Fibroblast of skin of right biceps (primary cell): ENCODE data around the gene CYSTM1.

Experiments used
- DNase-seq: peaks from one replicate; pipeline ENCODE4 v3.0.0-alpha.2; 2013

Gene CYSTM1

GRCh38 chr5:140239939-140240700 is 65.1 kb downstream of the CYSTM1 start:
- DNase-seq: peak; percentile 59

DNA sequence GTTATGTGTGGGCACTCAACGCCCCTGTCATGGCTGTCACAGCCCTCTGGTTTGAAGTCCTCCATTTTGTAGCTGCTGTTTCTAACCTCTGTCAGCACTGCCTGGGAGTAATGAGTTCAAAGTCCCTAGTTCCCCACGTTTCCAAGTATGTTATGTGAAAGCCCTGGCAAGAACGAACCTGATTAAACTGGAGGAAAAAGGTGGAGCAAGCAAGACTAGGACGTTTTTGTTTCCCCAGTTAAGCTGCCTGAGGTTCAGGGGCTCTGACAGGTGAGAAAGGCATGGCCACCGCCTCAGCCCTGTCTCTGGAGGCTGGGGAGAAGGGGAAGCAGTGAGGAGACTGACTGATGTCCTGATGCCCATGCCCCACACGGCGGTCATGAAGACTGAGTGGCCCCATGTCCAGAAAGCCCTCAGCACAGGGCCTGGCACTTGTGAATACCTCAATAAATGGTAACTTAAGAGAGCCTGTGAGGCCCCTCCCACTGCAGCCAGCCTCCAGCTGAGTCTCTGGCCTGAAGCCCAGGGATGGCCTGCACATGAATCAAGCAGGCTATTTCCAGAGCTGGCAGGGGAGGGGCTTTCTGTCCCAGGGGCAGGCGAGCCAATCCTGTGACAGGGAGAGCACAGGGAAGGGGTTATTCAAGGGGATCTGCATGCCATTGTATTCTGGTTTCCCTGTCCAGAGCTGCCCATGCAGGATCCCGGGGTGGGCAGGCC is 66.2 kb downstream of the CYSTM1 start:
- peak; percentile 93 for DNase-seq

DNA sequence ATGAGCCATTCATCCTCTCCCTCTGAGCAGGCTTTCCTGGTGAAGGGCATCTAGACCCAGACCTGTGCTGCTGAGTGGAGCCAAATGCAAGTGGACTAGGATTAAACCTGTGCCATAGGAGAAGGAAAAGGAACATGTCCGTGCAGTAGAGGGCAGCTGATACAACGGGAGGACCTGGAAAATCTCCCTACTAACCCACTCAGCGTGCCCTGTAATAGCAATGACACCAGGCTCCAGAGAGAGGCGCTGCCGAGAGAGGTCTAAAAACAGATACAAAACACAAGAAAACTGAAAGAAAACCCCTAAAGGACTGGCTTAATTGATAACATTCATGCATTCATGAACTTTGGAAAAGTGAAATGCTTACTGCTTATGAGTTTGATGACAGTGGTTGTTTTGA is 67.1 kb downstream of the CYSTM1 start:
- DNase-seq: peak; percentile 26

GRCh38 chr5:140242890-140243585 is 68.0 kb downstream of the CYSTM1 start:
- DNase-seq: no peak

DNA sequence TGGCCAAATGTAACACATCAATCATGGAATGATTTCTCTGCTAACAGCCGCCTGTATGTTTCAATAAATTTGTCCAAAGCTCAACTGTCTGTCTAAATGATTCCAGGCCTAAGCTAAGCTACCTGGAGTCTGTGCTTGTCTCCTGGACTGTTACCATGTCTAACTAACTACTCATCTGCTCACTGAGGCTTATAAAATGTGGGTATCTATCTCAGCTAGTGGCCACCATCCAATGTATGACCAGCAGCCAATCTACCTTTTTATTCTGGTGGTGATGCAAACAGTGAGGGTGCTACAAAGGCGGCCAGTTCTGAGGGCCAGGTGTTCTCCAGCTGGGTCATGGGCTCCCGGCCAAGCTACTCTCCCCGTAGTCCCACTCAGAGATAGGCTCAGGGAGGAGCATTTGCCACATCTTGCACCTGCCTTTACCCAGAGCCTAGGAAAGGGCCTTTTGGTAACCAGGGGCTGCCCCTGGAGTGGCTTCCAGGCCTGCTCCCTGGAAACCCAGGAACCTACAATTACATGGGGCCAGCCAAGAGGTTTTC is 68.8 kb downstream of the CYSTM1 start:
- DNase-seq: no peak

- DNase-seq: peak; percentile 87
Measured at GRCh38 chr5:140244525-140245025, 69.6 kb downstream of the CYSTM1 start.

DNA sequence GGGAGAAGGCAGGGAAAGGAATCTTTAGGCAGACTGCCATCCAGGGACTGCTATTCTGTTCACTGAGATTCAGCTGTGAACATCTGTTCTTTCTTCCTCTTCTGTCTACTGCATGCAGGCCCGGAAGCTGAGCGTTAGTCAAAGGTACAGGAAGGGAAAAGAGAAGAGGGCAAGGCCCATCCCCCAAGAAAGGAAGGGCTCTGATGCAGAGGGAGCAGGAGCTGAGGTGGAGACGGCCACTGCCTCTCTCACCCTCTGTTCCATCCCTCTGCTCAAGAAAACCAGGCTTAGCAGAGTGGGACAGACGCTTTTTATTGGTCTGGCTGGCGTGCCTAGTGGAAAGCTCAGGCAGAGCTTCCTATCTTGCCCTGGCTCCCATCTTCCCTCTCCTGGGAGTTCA is 70.4 kb downstream of the CYSTM1 start:
- DNase-seq: peak; percentile 53

- DNase-seq: no peak
Measured at GRCh38 chr5:140245926-140246325, 70.9 kb downstream of the CYSTM1 start.

DNA sequence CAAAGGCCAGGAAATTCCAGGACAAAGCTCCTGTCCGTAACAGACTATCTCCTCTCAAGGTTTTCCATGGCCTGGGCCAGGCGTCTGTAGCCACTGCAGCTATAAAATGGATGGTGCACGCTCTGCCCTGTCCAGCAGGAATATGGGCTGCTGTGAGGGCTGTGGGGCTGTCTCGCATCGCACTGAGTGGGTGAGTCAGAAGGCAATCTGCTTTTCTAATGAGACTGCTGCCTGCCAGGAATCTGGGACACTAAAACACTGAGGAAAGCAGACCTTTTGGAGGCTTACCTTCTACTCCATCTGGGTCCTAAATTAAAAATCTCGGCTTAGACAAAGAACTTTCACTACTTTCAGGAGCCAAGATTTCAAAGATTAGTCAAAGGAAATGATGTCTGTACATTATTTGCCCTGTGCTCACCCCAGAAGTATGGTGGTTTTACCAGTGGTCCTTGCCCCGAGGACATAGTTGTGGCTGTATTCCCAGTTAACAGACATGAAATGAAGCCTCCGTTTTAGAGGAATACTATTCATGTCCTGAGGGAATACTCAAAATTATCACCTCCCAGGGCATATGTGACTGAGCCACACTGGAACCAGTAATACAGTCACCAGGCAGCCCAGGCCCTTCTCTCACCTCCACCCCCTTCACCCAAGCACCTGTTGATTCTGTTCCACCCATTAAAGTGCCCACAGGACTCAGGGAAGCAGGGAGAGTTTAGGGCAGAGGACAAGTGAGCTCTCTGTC is 71.6 kb downstream of the CYSTM1 start:
- DNase-seq: peak; percentile 79

- DNase-seq: no peak
Measured at GRCh38 chr5:140248414-140248813, 73.4 kb downstream of the CYSTM1 start.

GRCh38 chr5:140249536-140249935 is 74.5 kb downstream of the CYSTM1 start:
- DNase-seq: no peak

- DNase-seq: no peak
Measured at GRCh38 chr5:140250386-140250785, 75.4 kb downstream of the CYSTM1 start.

DNA sequence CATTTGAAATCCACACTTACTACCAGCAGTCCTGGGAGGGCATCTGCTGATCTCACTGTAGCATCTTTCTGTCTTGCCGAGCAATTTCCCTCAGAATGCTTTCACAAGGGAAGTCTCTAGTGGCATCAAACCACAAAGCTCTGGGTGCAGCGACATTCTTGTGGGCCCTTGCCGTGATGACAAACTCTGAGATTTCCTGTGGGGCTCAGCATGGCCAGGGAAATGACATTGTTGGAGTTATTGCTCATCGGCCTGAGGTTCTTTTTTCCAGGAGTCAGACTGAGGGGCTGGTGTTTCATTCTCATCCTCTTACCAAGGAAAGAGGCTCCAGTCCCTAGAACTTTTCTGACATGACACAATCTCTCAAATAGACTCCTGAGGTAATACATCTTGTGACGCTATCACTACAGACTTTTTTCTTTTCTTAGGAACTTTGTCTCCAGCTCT is 76.6 kb downstream of the CYSTM1 start:
- peak; percentile 99 for DNase-seq

DNA sequence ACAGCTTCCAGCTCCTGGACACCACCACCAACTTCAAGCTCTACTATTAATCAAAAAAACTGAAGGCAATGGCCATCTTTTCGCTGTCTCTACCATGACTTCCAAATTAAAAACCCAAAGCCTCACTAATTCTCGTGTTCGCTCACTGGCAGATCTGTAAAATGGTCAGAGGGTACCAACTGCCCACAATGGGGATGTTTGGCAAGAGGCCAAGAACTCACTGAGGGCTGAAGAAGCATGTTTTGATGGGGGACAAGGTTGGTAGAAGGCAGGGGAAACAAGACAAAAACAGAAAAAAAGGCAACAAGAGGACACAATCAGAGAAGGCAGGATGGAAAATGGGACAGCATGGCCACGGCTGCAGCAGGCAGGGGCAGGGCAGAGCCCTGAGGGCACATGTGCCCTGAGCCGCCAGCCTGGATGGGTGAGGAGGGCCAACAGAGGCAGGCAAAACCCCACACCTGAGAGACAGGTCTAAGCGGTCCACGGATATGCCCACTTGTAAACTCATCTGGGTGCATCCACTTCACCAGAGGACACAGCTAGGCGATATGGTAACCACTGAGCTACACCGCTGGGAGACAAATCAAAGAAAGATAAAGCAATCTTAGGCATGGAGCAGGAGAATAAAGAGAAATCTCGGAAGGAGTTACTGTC is 77.6 kb downstream of the CYSTM1 start:
- no peak for DNase-seq

DNA sequence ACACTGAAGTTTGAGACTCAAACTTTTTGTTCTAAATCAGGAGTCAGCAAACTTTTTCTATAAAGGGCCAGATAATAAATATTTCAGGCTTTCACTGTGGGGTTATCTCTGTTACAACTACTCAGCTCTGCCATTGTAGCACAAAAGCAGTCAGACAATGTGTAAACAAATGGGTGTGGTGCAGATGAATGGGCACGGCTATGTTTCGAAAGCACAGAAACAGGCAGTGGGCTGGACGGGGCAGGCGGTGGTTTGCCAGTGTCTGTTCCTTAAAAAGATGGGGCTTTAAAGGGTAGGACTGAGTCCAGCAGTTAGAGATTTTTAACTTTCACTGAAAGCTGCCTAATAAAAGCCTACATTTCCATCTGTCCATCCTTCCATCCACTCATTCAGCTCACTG is 79.0 kb downstream of the CYSTM1 start:
- DNase-seq: no peak

DNA sequence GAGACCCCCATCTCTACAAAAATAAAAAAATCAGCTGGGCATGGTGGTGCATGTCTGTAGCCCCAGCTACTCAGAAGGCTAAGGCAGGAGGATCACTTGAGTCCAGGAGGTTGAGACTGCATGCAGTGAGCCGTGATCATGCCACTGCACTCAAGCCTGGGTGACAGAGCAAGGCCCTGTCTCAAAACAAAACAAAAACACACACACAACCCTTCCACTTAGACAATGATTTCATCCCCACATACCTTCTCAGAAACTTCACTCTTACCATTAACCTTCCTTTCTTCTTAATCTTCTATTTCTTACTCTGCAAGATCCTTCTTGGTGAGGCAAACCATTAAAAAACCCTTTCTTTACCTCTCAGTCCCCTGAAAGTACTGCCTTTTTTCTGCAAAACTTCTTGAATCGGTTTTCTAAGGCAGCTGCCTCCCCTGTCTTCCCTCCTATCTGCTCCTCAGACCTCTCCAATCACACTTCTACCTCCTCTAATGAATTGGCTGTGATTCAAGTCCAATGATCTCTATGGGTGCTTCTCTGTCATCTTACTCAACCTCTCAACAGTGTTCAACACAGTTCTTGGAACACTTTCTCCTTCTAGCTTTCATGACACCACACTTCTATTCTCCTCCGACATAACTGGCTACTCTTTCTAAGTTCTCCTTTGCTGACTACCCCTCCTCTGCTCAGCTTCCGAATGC is 80.6 kb downstream of the CYSTM1 start:
- no peak for DNase-seq

DNA sequence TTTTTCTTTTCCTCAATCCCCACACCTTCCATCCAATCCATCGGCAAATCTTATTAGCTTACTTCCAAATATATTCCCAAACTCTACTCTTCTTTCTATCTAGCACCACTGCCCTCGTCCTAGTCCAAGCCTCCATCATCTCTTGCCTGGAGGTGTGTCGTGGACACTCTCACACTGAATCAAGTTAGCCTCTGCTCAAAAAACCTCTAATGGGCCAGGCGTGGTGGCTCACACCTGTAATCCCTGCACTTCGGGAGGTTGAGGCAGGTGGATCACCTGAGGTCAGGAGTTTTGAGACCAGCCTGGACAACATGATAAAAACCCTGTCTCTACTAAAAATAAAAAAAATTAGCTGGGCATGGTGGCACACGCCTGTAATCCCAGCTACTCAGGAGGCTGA is 81.7 kb downstream of the CYSTM1 start:
- no peak for DNase-seq

DNA sequence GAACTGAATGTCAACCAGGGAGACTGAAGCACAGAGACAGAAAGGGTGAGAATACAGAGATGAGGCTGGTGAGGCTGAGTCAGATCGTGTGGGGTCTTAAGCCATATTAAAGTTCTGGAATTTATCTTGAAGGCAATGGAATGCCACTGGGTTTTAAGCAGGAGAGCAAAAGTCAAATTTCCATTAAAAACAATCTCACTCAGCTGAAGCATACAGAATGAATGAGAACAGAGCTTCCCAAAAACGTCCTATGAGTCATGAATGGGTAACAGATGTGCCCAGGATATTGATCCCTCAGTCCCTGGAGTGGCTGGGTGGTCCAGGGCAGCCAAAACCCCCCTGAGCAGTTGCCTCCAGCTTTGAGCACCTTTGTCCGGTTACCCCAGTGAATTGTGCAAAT is 83.0 kb downstream of the CYSTM1 start:
- peak; percentile 86 for DNase-seq

DNA sequence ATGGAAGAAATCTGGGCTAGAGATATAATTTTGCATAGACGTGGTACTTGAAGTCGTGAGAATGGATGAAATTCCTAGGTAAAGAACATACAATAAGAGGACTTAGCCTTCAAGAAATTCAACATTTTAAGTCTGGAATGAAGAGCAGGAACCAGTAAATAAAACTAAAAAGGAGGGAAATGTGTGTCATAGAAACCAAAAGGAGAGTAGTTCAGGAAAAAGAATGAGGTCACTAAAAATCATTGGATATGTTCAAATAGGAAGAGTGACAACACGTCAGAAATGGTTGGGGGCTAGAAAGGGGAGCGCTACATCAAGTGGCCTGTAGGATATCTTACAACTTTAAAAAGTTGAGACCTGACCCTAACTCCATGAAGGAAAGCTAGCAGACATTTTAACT is 83.9 kb downstream of the CYSTM1 start:
- no peak for DNase-seq

- DNase-seq: no peak
Measured at GRCh38 chr5:140259500-140259899, 84.5 kb downstream of the CYSTM1 start.

DNA sequence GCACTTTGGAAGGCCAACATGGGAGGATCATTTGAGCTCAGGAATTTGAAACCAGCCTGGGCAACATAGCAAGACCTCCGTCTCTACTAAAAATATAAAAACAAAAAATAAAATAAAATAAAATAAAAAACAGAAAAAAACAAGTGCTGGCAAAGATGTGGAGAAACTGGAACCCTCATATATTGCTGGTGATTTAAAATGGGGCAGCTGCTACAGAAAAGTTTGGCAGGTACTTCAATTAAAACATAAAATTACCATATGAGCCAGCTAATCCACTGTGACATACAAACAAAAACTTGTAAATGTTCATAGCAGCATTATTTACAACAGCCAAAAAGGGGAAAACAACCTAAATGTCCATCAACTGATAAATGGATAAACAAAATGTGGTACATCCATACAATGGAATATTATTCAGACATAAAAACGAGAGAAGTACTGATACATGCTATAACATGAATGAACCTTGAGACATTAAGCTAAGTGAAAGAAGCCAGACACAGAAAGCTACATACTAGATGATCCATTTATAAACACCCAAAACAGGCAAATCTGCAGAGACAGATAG is 85.2 kb downstream of the CYSTM1 start:
- DNase-seq: no peak
